ENCODE results near the gene ZNF827.

The ZNF827 gene

DNA sequence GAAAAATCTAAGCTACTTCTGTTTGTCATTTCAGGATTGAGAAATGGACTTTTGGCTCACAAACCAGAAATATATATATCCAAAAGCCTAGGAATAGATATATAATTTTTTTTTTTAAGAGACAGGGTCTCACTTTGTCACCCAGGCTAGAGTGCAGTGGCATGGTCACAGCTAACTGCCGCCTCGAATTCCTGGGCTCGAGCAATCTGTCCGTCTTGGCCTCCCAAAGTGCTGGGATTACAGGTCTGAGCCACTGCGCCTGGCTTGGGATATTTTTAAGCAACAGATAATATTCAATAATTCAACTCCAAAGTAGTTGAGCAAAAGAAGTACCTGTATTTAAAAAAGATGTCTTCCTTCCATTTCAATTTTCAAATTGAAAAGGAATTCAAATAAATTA, 146.2 kb downstream of the ZNF827 start:
- H3K9ac ChIP-seq (ENCODE audit: low read depth, low read length, poor library complexity, severe bottlenecking), result no peak overlapping the region
- no peaks in the 10 kb centered on the region for H3K79me2 ChIP-seq (ENCODE audit: insufficient read depth, low read length)
- H4K20me1 ChIP-seq (ENCODE audit: insufficient read depth, low read length, poor library complexity, severe bottlenecking), result no peaks in the 10 kb centered on the region
- H3K9me3 ChIP-seq (ENCODE audit: insufficient read depth, low read depth, low read length), result no peaks in the 10 kb centered on the region
- H3K4me1 ChIP-seq (ENCODE audit: insufficient read depth, low read length, poor library complexity, severe bottlenecking), result no peaks in the 10 kb centered on the region
- H3K9me2 ChIP-seq (replicated peaks; ENCODE audit: low read depth, low read length), result no peaks in the 10 kb centered on the region
- H3K4me3 ChIP-seq (ENCODE audit: low read length, poor library complexity, severe bottlenecking), result no peak overlapping the region
- no peaks in the 10 kb centered on the region for H3F3A ChIP-seq (ENCODE audit: low read depth)
- H3K36me3 ChIP-seq (ENCODE audit: insufficient read depth, low read length), result peaks cover 44% of the 10 kb centered on the region; the same call in 1 of the 2 replicates
- no peak overlapping the region for H2AFZ ChIP-seq (ENCODE audit: low read length)
- H3K27me3 ChIP-seq (ENCODE audit: insufficient read depth, low read length, poor library complexity, severe bottlenecking), result no peaks in the 10 kb centered on the region
- TF ChIP-seq CTCF (conservative IDR thresholded peaks at IDR 0.05; ENCODE audit: low read length) (no peak), EZH2phosphoT487 (IDR thresholded peaks at IDR 0.05; ENCODE audit: borderline replicate concordance) (no peak)
- H3K4me2 ChIP-seq (ENCODE audit: low read depth, low read length, poor library complexity, severe bottlenecking), result no peak overlapping the region

GRCh38 chr4:145791988-145792387, 146.6 kb downstream of the ZNF827 start:
- no peaks in the 10 kb centered on the region for H3K27me3 ChIP-seq (ENCODE audit: insufficient read depth, low read length, poor library complexity, severe bottlenecking)
- no peaks in the 10 kb centered on the region for H3K9me2 ChIP-seq (replicated peaks; ENCODE audit: low read depth, low read length)
- no peak overlapping the region for H3K4me3 ChIP-seq (ENCODE audit: low read length, poor library complexity, severe bottlenecking)
- peaks cover 41% of the 10 kb centered on the region; the same call in 1 of the 2 replicates for H3K36me3 ChIP-seq (ENCODE audit: insufficient read depth, low read length)
- no peaks in the 10 kb centered on the region for H3K4me1 ChIP-seq (ENCODE audit: insufficient read depth, low read length, poor library complexity, severe bottlenecking)
- H4K20me1 ChIP-seq (ENCODE audit: insufficient read depth, low read length, poor library complexity, severe bottlenecking), result no peaks in the 10 kb centered on the region
- H3F3A ChIP-seq (ENCODE audit: low read depth), result no peaks in the 10 kb centered on the region
- no peaks in the 10 kb centered on the region for H3K9me3 ChIP-seq (ENCODE audit: insufficient read depth, low read depth, low read length)
- no peaks in the 10 kb centered on the region for H3K79me2 ChIP-seq (ENCODE audit: insufficient read depth, low read length)
- no peak overlapping the region for H3K4me2 ChIP-seq (ENCODE audit: low read depth, low read length, poor library complexity, severe bottlenecking)
- H3K9ac ChIP-seq (ENCODE audit: low read depth, low read length, poor library complexity, severe bottlenecking), result no peak overlapping the region
- TF ChIP-seq EZH2phosphoT487 (IDR thresholded peaks at IDR 0.05; ENCODE audit: borderline replicate concordance) (no peak), CTCF (conservative IDR thresholded peaks at IDR 0.05; ENCODE audit: low read length) (no peak)
- H2AFZ ChIP-seq (ENCODE audit: low read length), result no peak overlapping the region

DNA sequence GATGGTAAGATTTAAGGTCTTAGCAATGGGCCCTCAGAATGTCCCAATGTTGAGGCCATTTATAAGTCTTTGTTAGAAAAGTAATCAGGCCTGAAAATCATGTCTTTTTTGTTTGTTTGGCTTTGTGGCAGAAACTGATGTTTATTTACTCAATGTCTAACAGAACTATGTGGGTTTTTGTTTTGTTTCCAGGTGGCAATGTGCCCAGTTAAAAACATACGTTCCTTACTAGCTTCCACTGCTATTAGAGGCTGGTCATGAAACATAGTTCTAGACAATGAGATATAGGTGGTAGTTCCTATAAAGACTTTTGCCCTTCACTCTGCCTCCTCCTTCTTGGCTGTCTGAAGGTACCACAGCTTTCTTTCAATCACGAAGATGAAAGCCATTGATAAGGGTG, 149.9 kb downstream of the ZNF827 start:
- no peaks in the 10 kb centered on the region for H3K79me2 ChIP-seq (ENCODE audit: insufficient read depth, low read length)
- H3K36me3 ChIP-seq (ENCODE audit: insufficient read depth, low read length), result peaks cover 40% of the 10 kb centered on the region
- H3K27me3 ChIP-seq (ENCODE audit: insufficient read depth, low read length, poor library complexity, severe bottlenecking), result no peaks in the 10 kb centered on the region
- H3K4me1 ChIP-seq (ENCODE audit: insufficient read depth, low read length, poor library complexity, severe bottlenecking), result no peaks in the 10 kb centered on the region
- no peak overlapping the region for H3K9ac ChIP-seq (ENCODE audit: low read depth, low read length, poor library complexity, severe bottlenecking)
- no peak overlapping the region for H2AFZ ChIP-seq (ENCODE audit: low read length)
- no peaks in the 10 kb centered on the region for H4K20me1 ChIP-seq (ENCODE audit: insufficient read depth, low read length, poor library complexity, severe bottlenecking)
- H3K9me2 ChIP-seq (replicated peaks; ENCODE audit: low read depth, low read length), result no peaks in the 10 kb centered on the region
- no peak overlapping the region for H3K4me2 ChIP-seq (ENCODE audit: low read depth, low read length, poor library complexity, severe bottlenecking)
- H3F3A ChIP-seq (ENCODE audit: low read depth), result no peaks in the 10 kb centered on the region
- H3K4me3 ChIP-seq (ENCODE audit: low read length, poor library complexity, severe bottlenecking), result no peak overlapping the region
- peaks cover 4% of the 10 kb centered on the region; the same call in 1 of the 2 replicates for H3K9me3 ChIP-seq (ENCODE audit: insufficient read depth, low read depth, low read length)
- no peak for TF ChIP-seq CTCF (conservative IDR thresholded peaks at IDR 0.05; ENCODE audit: low read length)
- no peak for TF ChIP-seq EZH2phosphoT487 (IDR thresholded peaks at IDR 0.05; ENCODE audit: borderline replicate concordance)

Measured in Loucy (cell line).